CD14-positive monocyte (primary cell): ENCODE measurements around the gene C3AR1. TPM values are rescaled to one million over a fixed set of nuclear protein-coding genes. Genes with fewer than 3 reads are reported as not detected.

Experiments
- DNase-seq, 3 donors: peaks; one replicate each; pipeline ENCODE4 v3.0.0-alpha.2; 2011 to 2022
- H2AFZ ChIP-seq: 2 replicates; pipeline ENCODE4 v1.6.0; 2012; ENCODE audit warnings: mild to moderate bottlenecking, low read depth, low read length, inconsistent platforms; ENCODE audit not compliant: insufficient read depth, poor library complexity, severe bottlenecking
- H3K27ac ChIP-seq, 2 donors: 1 replicate in 1 of 2; 2 replicates in 1 of 2; pipeline ENCODE4 v1.5.1; 2012 to 2013; ENCODE audit warnings: low read length in 2 of 2, control low read depth in 1 of 2, inconsistent platforms in 1 of 2, low read depth in 1 of 2, mild to moderate bottlenecking in 1 of 2
- H3K27me3 ChIP-seq, 2 donors: one replicate each; pipeline versions ENCODE4 v1.6.0 to v1.6.1; 2011 to 2013; ENCODE audit warnings: low read length in 2 of 2; ENCODE audit not compliant: control insufficient read depth in 2 of 2, insufficient read depth in 2 of 2
- H3K36me3 ChIP-seq, 2 donors: replicated peaks in 1 of 2; 1 replicate in 1 of 2; 2 replicates in 1 of 2; pipeline versions ENCODE4 v1.5.1 to v1.6.1; 2012 to 2013; ENCODE audit warnings: low read length in 2 of 2, control low read depth in 1 of 2, inconsistent platforms in 1 of 2, mild to moderate bottlenecking in 1 of 2; ENCODE audit not compliant: insufficient read depth in 2 of 2, control insufficient read depth in 1 of 2
- H3K4me1 ChIP-seq, 2 donors: 1 replicate in 1 of 2; 2 replicates in 1 of 2; pipeline versions ENCODE4 v1.5.1 to v1.6.1; 2012 to 2013; ENCODE audit warnings: low read length in 2 of 2, control low read depth in 1 of 2, inconsistent platforms in 1 of 2, mild to moderate bottlenecking in 1 of 2, moderate library complexity in 1 of 2; ENCODE audit not compliant: insufficient read depth in 2 of 2, control insufficient read depth in 1 of 2
- H3K4me2 ChIP-seq: replicated peaks from 2 replicates; pipeline ENCODE3; 2012; ENCODE audit warnings: low read length, moderate library complexity, mild to moderate bottlenecking; ENCODE audit not compliant: poor library complexity, severe bottlenecking; ENCODE audit errors: extremely low read depth
- H3K4me3 ChIP-seq, 3 experiments: fragments of 200-600 bp in 1 of 3; sonication (generic) in 1 of 3; replicated peaks in 1 of 3; 1 replicate in 2 of 3; 2 replicates in 1 of 3; pipeline ENCODE4 v1.5.1; 2011 to 2013; ENCODE audit warnings: low read length in 3 of 3, mild to moderate bottlenecking in 3 of 3, control low read depth in 2 of 3, low read depth in 2 of 3, inconsistent platforms in 1 of 3, moderate library complexity in 1 of 3
- H3K79me2 ChIP-seq: 2 replicates; pipeline ENCODE4 v1.6.0; 2012; ENCODE audit warnings: mild to moderate bottlenecking, control low read depth, inconsistent platforms, low read length, moderate library complexity; ENCODE audit not compliant: insufficient read depth
- H3K9ac ChIP-seq: 2 replicates; pipeline ENCODE4 v1.6.0; 2017; ENCODE audit warnings: low read length, mild to moderate bottlenecking; ENCODE audit not compliant: insufficient read depth, poor library complexity, severe bottlenecking
- H3K9me3 ChIP-seq, 2 donors: replicated peaks in 1 of 2; 1 replicate in 1 of 2; 2 replicates in 1 of 2; pipeline versions ENCODE4 v1.5.1 to v1.6.1; 2012 to 2013; ENCODE audit warnings: low read length in 2 of 2, control low read depth in 1 of 2; ENCODE audit not compliant: control insufficient read depth in 1 of 2, insufficient read depth in 1 of 2
- H4K20me1 ChIP-seq: 2 replicates; pipeline ENCODE4 v1.6.0; 2012; ENCODE audit warnings: mild to moderate bottlenecking, low read length, control low read depth, moderate library complexity; ENCODE audit not compliant: insufficient read depth
- H3K27ac Mint-ChIP-seq, 7 donors: one replicate each; pipeline ENCODE4 v1.8.0; 2020; ENCODE audit warnings: mild to moderate bottlenecking in 7 of 7, mixed read lengths in 7 of 7, moderate library complexity in 6 of 7, inconsistent platforms in 2 of 7
- H3K27me3 Mint-ChIP-seq, 3 donors: one replicate each; pipeline ENCODE4 v1.8.0; 2021 to 2022; ENCODE audit warnings: low read depth in 3 of 3, mild to moderate bottlenecking in 3 of 3, mixed read lengths in 3 of 3, moderate library complexity in 3 of 3, inconsistent platforms in 1 of 3
- H3K36me3 Mint-ChIP-seq, 2 donors: one replicate each; pipeline ENCODE4 v1.8.0; 2020; ENCODE audit warnings: mixed read lengths in 2 of 2, inconsistent platforms in 1 of 2, mild to moderate bottlenecking in 1 of 2
- H3K4me1 Mint-ChIP-seq: one replicate; pipeline ENCODE4 v1.8.0; 2020; ENCODE audit warnings: mild to moderate bottlenecking, mixed read lengths
- H3K4me3 Mint-ChIP-seq, 2 donors: one replicate each; pipeline ENCODE4 v1.8.0; 2020; ENCODE audit warnings: mild to moderate bottlenecking in 2 of 2, mixed read lengths in 2 of 2, moderate library complexity in 1 of 2
- H3K9me3 Mint-ChIP-seq, 7 donors: one replicate each; pipeline ENCODE4 v1.8.0; 2020 to 2022; ENCODE audit warnings: mixed read lengths in 7 of 7, mild to moderate bottlenecking in 6 of 7, moderate library complexity in 6 of 7, inconsistent platforms in 2 of 7
- CTCF ChIP-seq: fragments of 200-600 bp; IDR thresholded peaks from one replicate; pipeline ENCODE4 v1.8.0; 2022; ENCODE audit warnings: antibody characterized with exemption, mild to moderate bottlenecking
- WGBS: methylation state at CpG from one replicate; pipeline ENCODE4 v1.1.5; 2013; ENCODE audit warnings: missing lambda C conversion rate; ENCODE audit not compliant: insufficient coverage; 5-methylcytosine and 5-hydroxymethylcytosine counted together
- intact Hi-C, 2 donors: fragments of 100-400 bp; cut with micrococcal nuclease; formaldehyde crosslinking; loops; one replicate each; pipeline versions ENCODE4 v1.15.0 to v1.15.1; 2023
- polyA plus RNA-seq, 3 donors: library from polyadenylated mRNA; depleted of rRNA in 1 of 3; unstranded in 2 of 3; stranded (reverse) in 1 of 3; fragments of 300-500 nt in 2 of 3; fragments of >200 nt in 1 of 3; fragmentation: Illumina TruSeq in 2 of 3; gene quantifications; 1 replicate in 2 of 3; 2 replicates in 1 of 3; pipeline ENCODE4 v1.2.3, GENCODE V29; 2012 to 2021

Gene C3AR1
- polyA plus RNA-seq, 3 donors: 60.7 to 222 (median 67.3) TPM

DNA sequence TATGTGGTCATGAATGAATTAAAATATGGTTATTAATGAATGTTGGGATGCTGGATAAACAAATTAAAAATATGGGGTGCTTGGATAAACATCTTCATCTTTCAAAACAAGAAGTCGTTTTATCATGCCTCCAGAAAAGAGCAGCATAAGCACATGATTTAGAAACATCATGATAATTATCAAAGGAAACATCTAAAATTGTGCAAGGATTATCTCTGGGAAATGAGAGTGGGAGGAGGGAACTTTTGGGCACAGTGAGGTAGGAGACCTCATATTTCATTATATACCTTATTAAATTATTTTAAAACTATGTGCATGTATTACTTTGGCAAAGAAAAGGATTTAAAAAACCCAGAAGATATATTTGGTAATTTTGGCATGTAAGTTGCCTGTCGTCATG, 8.9 kb downstream of the C3AR1 start:
- intact Hi-C loops: no loop called here

DNA sequence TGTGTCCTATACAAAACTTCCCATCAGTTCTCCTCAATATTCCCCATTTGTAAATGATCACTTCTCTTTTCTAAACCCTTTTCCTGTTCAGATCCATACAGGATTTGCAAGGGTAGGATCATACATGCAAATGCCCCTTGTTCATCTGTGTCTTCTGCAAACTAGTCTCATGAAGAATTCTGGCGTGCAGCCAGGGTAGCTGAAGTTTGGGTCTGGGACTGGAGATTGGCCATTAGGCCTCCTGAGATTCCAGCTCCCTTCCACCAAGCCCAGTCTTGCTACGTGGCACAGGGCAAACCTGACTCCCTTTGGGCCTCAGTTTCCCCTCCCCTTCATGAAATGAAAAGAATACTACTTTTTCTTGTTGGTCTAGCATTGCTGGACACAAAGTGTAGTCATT, 11.3 kb downstream of the C3AR1 start:
- Histone ChIP-seq H3K27me3 (no peaks in the 10 kb centered on the region), H3K4me3 (no peak overlapping the region), H3K9me3 (no peaks in the 10 kb centered on the region), H3K27ac (peak overlapping the region in 1 of 2 donors; percentile 72), H3K79me2 (peaks cover 4% of the 10 kb centered on the region), H4K20me1 (no peaks in the 10 kb centered on the region), H3K36me3 (peaks cover 3 to 19% of the 10 kb centered on the region in 2 donors), H3K4me1 (peaks cover 90 to 99% of the 10 kb centered on the region in 2 donors), H2AFZ (no peak overlapping the region), H3K9ac (no peak overlapping the region), H3K4me2 (no peak overlapping the region)
- intact Hi-C loops: no loop called here
- H3K36me3 Mint-ChIP-seq: peaks cover 45 to 50% of the 10 kb centered on the region in 2 donors
- no peak overlapping the region for H3K4me3 Mint-ChIP-seq
- peaks cover 0 to 3% (median 0%) of the 10 kb centered on the region in 3 donors for H3K27me3 Mint-ChIP-seq
- TF ChIP-seq CTCF: no peak
- H3K9me3 Mint-ChIP-seq: no peaks in the 10 kb centered on the region
- peak overlapping the region in 5 of 7 donors; percentile 10 to 91 (median 82) for H3K27ac Mint-ChIP-seq
- peaks cover 87% of the 10 kb centered on the region for H3K4me1 Mint-ChIP-seq
- 100% methylated on average over 1 of the region's 2 CpGs for WGBS
- no peak for DNase-seq

More for the DNA sequence above, 8.9 kb downstream of the C3AR1 start:
- no peak overlapping the region for H3K9ac ChIP-seq
- Mint-ChIP-seq H3K36me3 (peaks cover 44 to 53% of the 10 kb centered on the region in 2 donors), H3K4me3 (no peak overlapping the region), H3K27me3 (peaks cover 0 to 3% (median 0%) of the 10 kb centered on the region in 3 donors), H3K9me3 (no peaks in the 10 kb centered on the region), H3K27ac (peak overlapping the region; percentile 82 to 99 (median 95)), H3K4me1 (peaks cover 81% of the 10 kb centered on the region)
- no peaks in the 10 kb centered on the region for H3K27me3 ChIP-seq
- H3K36me3 ChIP-seq: peaks cover 2 to 21% of the 10 kb centered on the region in 2 donors
- H4K20me1 ChIP-seq: no peaks in the 10 kb centered on the region
- peak overlapping the region in 1 of 2 donors; percentile 93 for H3K27ac ChIP-seq
- H3K9me3 ChIP-seq: no peaks in the 10 kb centered on the region
- no peak overlapping the region for H2AFZ ChIP-seq
- WGBS: no CpG with 5 or more reads among the region's 2 CpGs
- peaks cover 19% of the 10 kb centered on the region for H3K79me2 ChIP-seq
- H3K4me1 ChIP-seq: peaks cover 71 to 93% of the 10 kb centered on the region in 2 donors
- peak in 1 of 3 donors; percentile 39 for DNase-seq
- TF ChIP-seq CTCF: no peak
- H3K4me3 ChIP-seq: peak overlapping the region in 1 of 3 experiments; percentile 60
- peak overlapping the region; percentile 70 for H3K4me2 ChIP-seq
